GM12878 (cell line): ENCODE measurements around the gene PROCA1. TPM values are rescaled to one million over a fixed set of nuclear protein-coding genes. Genes with fewer than 3 reads are reported as not detected.

ENCODE experiments used
- CBX5 ChIP-seq: sonication (generic); IDR thresholded peaks from 2 replicates; pipeline ENCODE4 v1.6.1; 2016; ENCODE audit warnings: low read depth, moderate library complexity, mild to moderate bottlenecking, inconsistent platforms
- CHD2 ChIP-seq: IDR thresholded peaks from 2 replicates; pipeline ENCODE4 v1.6.1; 2011; ENCODE audit warnings: low read depth, low read length, improper control_type of control experiment, borderline replicate concordance
- EP300 ChIP-seq, 2 experiments: fragments of 150-350 bp in 1 of 2; IDR thresholded peaks; 2 replicates each; pipeline ENCODE4 v1.6.1; 2011 to 2012; ENCODE audit warnings: low read depth in 2 of 2, low read length in 2 of 2, borderline replicate concordance in 1 of 2, improper control_type of control experiment in 1 of 2, inconsistent platforms in 1 of 2; ENCODE audit not compliant: control insufficient read depth in 1 of 2
- FOS ChIP-seq: IDR thresholded peaks from 3 replicates; pipeline ENCODE4 v1.6.1; 2011; ENCODE audit warnings: borderline replicate concordance; ENCODE audit not compliant: insufficient read length; ENCODE audit errors: extremely low read depth
- HCFC1 ChIP-seq: fragments of 150-350 bp; IDR thresholded peaks from 2 replicates; pipeline ENCODE4 v1.6.1; 2014; ENCODE audit warnings: low read length
- IRF3 ChIP-seq: fragments of 450-650 bp; IDR thresholded peaks from 2 replicates; pipeline ENCODE4 v1.6.1; 2014; ENCODE audit warnings: mild to moderate bottlenecking
- KLF5 ChIP-seq: fragments of 450-650 bp; IDR thresholded peaks from 2 replicates; pipeline ENCODE4 v1.6.1; 2014; ENCODE audit warnings: mild to moderate bottlenecking; ENCODE audit not compliant: partially characterized antibody
- MLLT1 ChIP-seq: fragments of 450-650 bp; IDR thresholded peaks from 2 replicates; pipeline ENCODE4 v1.6.1; 2016; ENCODE audit warnings: mild to moderate bottlenecking
- MTA3 ChIP-seq: IDR thresholded peaks from 2 replicates; pipeline ENCODE4 v1.6.1; 2012; ENCODE audit warnings: low read length, inconsistent platforms, borderline replicate concordance
- NR2F1 ChIP-seq: fragments of 450-650 bp; conservative IDR thresholded peaks from 2 replicates; pipeline ENCODE4 v1.6.1; 2017; ENCODE audit warnings: mild to moderate bottlenecking
- POU2F2 ChIP-seq: IDR thresholded peaks from 3 replicates; pipeline ENCODE4 v1.6.1; 2011; ENCODE audit warnings: low read depth, mild to moderate bottlenecking, low read length, borderline replicate concordance
- REST ChIP-seq: IDR thresholded peaks from 2 replicates; pipeline ENCODE4 v1.6.1; 2012; ENCODE audit warnings: mild to moderate bottlenecking, low read depth, low read length
- TCF3 ChIP-seq: IDR thresholded peaks from 2 replicates; pipeline ENCODE4 v1.6.1; 2012; ENCODE audit warnings: low read depth, mild to moderate bottlenecking, low read length, borderline replicate concordance; ENCODE audit not compliant: insufficient read depth
- TCF7 ChIP-seq: IDR thresholded peaks from 2 replicates; pipeline ENCODE4 v1.6.1; 2014; ENCODE audit warnings: antibody characterized with exemption, borderline replicate concordance
- ZNF274 ChIP-seq: IDR thresholded peaks from one replicate; pipeline ENCODE4 v1.8.0; 2011; ENCODE audit not compliant: insufficient read length, insufficient read depth
- polyA plus RNA-seq, 11 experiments: library from polyadenylated mRNA; depleted of rRNA in 4 of 11; unstranded in 6 of 11; stranded (reverse) in 5 of 11; fragments of >200 nt; fragmentation: Nextera tagmentation in 4 of 11; fragmentation: Illumina TruSeq in 1 of 11; extraction: Ambion mirVana in 4 of 11; extraction: Trizol in 1 of 11; gene quantifications; 1 replicate in 1 of 11; 2 replicates in 10 of 11; pipeline versions ENCODE4 v1.2.1 to v1.2.3, GENCODE V29; 2011 to 2016; ENCODE audit warnings: inconsistent platforms in 2 of 11, missing spikeins in 2 of 11, low read depth in 1 of 11
- total RNA-seq, 4 experiments: library from RNA; depleted of rRNA in 3 of 4; stranded (reverse); fragments of >200 nt in 3 of 4; fragmentation: Illumina TruSeq in 1 of 4; extraction: Trizol in 1 of 4; gene quantifications; 2 replicates each; pipeline versions ENCODE4 v1.2.1 to v1.2.3, GENCODE V29; 2013 to 2021
- TF ChIP-seq, protein P1 (sequence below): IDR thresholded peaks from 2 replicates; pipeline ENCODE4 v1.6.1; 2011; ENCODE audit warnings: borderline replicate concordance, low read depth, mild to moderate bottlenecking, moderate library complexity, low read length; ENCODE audit not compliant: insufficient read depth, poor library complexity, severe bottlenecking
- TF ChIP-seq, protein P2 (sequence below): fragments of 450-650 bp; IDR thresholded peaks from 2 replicates; pipeline ENCODE4 v1.6.1; 2018; ENCODE audit warnings: mild to moderate bottlenecking, low read depth, moderate library complexity; ENCODE audit not compliant: partially characterized antibody

The PROCA1 gene
- total and polyA plus RNA-seq, 10 of the 15 experiments (the other 5 are each of a cell fraction or from before 2014, with no cell fraction given), result 0.35 to 4.8 (median 1.4) TPM

- TF ChIP-seq, protein P1, sequence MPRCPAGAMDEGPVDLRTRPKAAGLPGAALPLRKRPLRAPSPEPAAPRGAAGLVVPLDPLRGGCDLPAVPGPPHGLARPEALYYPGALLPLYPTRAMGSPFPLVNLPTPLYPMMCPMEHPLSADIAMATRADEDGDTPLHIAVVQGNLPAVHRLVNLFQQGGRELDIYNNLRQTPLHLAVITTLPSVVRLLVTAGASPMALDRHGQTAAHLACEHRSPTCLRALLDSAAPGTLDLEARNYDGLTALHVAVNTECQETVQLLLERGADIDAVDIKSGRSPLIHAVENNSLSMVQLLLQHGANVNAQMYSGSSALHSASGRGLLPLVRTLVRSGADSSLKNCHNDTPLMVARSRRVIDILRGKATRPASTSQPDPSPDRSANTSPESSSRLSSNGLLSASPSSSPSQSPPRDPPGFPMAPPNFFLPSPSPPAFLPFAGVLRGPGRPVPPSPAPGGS, result peak; percentile 73
- TF ChIP-seq POU2F2, result peak; percentile 78; the same call in 1 of the 3 replicates
- TF ChIP-seq TCF7, result no peak
- TF ChIP-seq NR2F1, result peak; percentile 80; the same call in 1 of the 2 replicates
- TF ChIP-seq TCF3, result peak; percentile 70
- TF ChIP-seq FOS, result no peak
- TF ChIP-seq HCFC1, result 0 out of 2 replicates have a peak, but pooled peaks have one; percentile 8
- TF ChIP-seq KLF5, result no peak
- TF ChIP-seq REST, result peak; percentile 39; the same call in 1 of the 2 replicates
- TF ChIP-seq, protein P2, sequence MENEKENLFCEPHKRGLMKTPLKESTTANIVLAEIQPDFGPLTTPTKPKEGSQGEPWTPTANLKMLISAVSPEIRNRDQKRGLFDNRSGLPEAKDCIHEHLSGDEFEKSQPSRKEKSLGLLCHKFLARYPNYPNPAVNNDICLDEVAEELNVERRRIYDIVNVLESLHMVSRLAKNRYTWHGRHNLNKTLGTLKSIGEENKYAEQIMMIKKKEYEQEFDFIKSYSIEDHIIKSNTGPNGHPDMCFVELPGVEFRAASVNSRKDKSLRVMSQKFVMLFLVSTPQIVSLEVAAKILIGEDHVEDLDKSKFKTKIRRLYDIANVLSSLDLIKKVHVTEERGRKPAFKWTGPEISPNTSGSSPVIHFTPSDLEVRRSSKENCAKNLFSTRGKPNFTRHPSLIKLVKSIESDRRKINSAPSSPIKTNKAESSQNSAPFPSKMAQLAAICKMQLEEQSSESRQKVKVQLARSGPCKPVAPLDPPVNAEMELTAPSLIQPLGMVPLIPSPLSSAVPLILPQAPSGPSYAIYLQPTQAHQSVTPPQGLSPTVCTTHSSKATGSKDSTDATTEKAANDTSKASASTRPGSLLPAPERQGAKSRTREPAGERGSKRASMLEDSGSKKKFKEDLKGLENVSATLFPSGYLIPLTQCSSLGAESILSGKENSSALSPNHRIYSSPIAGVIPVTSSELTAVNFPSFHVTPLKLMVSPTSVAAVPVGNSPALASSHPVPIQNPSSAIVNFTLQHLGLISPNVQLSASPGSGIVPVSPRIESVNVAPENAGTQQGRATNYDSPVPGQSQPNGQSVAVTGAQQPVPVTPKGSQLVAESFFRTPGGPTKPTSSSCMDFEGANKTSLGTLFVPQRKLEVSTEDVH, result no peak
- no peak for TF ChIP-seq CBX5
- no peak; the same call in none of the 2 replicates for TF ChIP-seq CHD2
- 0 out of 2 replicates have a peak, but pooled peaks have one; percentile 17 for TF ChIP-seq IRF3
- peak; percentile 60 for TF ChIP-seq MLLT1
- no peak for TF ChIP-seq ZNF274
- peak; percentile 17 to 53; a peak in 1 of 4 replicates for TF ChIP-seq EP300 (IDR thresholded peaks at IDR 0.05; ENCODE audit: borderline replicate concordance in 1 of 2, control insufficient read depth in 1 of 2, low read depth in 2 of 2, low read length in 2 of 2)
- no peak for TF ChIP-seq MTA3
These were observed 31.8 kb upstream of the PROCA1 start, which contains the start of gene TRAF4 (continued) for GRCh38 chr17:28743243-28744103.
